22Rv1 (cell line): Measurements from ENCODE around the gene IRGC.
A peak's percentile ranks its signal among the peaks of the same experiment; 100 is the strongest.
"Not testable (repeated sequence)": the region's sequence is repeated elsewhere in the genome, so short reads cannot be mapped to it uniquely, and the experiment has no call there.

Experiments used
- H3K27ac ChIP-seq: fragments of 450-650 bp; 2 replicates; pipeline ENCODE4 v1.5.1; 2017
- ZFX ChIP-seq: fragments of 450-650 bp; IDR thresholded peaks from 2 replicates; pipeline ENCODE4 v1.6.1; 2017; ENCODE audit warnings: antibody characterized with exemption, borderline replicate concordance
- TF ChIP-seq, protein P1 (sequence below): fragments of 450-650 bp; IDR thresholded peaks from 2 replicates; pipeline ENCODE4 v1.5.1; 2017; ENCODE audit warnings: mild to moderate bottlenecking

The IRGC gene

DNA sequence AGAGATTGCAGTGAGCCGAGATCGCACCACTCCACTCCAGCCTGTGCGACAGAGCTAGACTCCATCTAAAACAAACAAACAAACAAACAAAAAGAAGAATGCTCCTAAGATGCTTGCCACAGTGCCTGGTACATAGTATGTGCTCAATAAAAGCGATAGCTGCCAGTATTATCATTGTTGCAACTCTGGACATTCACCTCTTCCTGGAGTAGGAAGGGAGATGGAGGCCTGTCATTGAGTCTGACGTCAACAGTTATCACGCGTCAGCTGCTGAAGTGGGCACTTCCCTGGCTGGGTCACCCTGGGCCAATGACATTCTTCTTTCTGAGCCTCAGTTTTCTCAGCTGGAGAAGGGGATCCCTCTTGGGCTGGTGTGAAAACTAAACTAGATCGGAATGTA is 41.7 kb upstream of the IRGC start:
- no peak overlapping the region for H3K27ac ChIP-seq
- no peak for TF ChIP-seq ZFX
- TF ChIP-seq, protein P1, sequence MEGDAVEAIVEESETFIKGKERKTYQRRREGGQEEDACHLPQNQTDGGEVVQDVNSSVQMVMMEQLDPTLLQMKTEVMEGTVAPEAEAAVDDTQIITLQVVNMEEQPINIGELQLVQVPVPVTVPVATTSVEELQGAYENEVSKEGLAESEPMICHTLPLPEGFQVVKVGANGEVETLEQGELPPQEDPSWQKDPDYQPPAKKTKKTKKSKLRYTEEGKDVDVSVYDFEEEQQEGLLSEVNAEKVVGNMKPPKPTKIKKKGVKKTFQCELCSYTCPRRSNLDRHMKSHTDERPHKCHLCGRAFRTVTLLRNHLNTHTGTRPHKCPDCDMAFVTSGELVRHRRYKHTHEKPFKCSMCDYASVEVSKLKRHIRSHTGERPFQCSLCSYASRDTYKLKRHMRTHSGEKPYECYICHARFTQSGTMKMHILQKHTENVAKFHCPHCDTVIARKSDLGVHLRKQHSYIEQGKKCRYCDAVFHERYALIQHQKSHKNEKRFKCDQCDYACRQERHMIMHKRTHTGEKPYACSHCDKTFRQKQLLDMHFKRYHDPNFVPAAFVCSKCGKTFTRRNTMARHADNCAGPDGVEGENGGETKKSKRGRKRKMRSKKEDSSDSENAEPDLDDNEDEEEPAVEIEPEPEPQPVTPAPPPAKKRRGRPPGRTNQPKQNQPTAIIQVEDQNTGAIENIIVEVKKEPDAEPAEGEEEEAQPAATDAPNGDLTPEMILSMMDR = no peak

DNA sequence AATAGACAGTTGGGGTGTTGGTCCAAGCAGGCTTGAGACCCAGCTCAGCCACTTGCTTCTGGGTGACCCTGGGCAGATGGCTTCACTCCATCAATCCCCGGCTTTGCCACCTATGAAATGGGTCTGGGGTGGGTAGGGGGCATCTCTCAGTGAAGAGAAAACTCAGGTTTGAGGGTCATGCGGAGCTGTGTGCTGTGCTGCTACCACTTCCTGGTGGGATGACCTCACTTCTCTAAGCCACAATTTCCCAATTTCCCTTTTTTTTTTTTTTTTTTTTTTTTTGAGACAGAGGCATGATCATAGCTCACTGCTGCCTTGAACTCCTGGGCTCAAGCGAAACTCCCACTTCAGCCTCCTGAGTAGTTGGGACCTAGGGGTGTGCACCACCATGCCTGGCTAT is 41.3 kb upstream of the IRGC start:
- H3K27ac ChIP-seq = no peak overlapping the region
- no peak for TF ChIP-seq ZFX
- TF ChIP-seq, protein P1 = no peak

DNA sequence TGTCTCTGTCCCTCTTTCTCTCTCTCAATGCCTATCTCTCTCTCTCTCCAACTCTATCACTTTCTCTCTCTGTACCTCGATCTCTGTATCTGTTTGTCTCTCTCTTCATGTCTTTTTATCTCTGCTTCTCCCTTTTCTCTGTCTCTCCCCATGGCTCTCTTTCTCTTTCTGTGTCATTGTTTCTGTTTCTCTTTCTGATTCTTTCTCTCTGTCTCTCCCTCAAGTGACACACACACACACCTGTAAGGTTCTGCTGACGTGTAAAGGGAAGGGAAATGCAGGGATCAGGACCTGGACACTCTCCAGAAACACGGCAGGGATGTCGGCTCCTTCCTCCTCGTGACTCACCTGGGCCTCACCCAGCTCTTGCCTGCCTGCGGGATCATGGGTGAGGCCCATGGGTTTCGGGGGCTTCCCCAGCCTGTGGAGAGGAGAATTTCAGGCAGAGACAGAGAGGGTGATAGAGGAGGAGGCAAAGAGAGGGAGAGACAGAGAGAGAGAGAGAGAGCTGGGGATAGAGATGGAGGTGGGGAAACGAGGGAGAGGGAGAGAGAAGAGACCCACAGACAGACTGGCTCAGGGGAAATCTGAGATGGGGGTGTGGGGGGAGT is 40.5 kb upstream of the IRGC start:
- peak overlapping the region; percentile 30; the same call in 1 of the 2 replicates for H3K27ac ChIP-seq

GRCh38 chr19:43675906-43676305 is 40.0 kb upstream of the IRGC start:
- no peak overlapping the region for H3K27ac ChIP-seq
- no peak for TF ChIP-seq ZFX
- TF ChIP-seq, protein P1 = no peak

More for the DNA sequence above, 40.5 kb upstream of the IRGC start:
- TF ChIP-seq, protein P1 = no peak
- TF ChIP-seq ZFX = no peak

DNA sequence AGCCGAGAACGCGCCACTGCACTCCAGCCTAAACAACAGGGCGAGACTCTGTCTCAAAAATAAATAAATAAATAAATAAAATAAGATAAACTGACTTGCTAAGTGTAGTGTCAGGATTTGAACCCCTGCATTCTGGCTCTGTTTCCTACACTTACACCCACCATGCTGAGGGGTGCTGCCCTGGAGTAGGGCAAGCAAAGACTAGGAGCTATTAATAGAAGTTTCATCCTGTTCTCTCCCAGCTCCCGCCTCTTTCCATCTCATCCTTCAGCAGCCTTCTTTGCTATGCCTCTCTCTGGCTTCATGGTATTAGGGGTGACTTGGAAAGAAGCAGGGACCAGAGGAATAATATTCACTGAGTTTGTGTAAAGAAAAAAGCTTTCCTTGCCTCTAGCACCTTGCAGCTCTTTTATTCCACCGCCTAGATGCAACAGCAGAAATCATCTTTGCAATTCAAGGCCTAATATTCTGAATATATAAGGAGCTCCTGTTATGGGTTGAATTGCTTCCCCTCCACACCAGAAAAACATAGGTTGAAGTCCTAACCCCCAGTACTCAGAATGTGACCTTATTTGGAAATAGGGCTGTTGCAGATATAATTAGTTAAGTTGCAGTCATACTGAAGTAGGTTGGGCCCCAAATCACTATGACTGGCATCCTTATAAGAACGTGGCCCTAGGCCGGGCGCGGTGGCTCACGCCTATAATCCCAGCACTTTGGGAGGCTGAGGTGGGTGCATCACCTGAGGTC is 37.2 kb upstream of the IRGC start:
- H3K27ac ChIP-seq = no peak overlapping the region
- TF ChIP-seq, protein P1 = no peak
- no peak for TF ChIP-seq ZFX

DNA sequence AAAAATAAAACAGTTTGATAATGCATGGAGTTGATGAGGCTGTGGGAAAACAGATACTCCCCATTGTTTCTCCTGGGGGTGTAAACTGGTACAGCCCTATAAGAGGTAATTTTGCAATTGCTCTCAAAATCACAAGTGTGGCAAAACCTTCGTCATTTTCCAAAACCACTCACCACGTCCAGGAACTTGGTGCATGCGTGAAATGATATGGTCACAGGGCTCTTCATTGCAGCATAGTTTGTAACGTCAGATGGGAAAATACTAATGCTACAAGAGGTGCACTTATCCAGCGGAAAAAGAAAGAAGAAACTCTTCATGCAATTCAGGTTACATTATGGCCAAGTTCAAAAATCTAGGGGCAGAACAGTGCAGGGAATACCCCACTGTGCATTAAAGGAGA is 34.1 kb upstream of the IRGC start:
- TF ChIP-seq, protein P1 = no peak
- TF ChIP-seq ZFX = no peak
- H3K27ac ChIP-seq = no peak overlapping the region

- not testable (repeated sequence) for H3K27ac ChIP-seq
Observed at GRCh38 chr19:43682269-43682668, 33.6 kb upstream of the IRGC start.
